B cell (primary cell): ENCODE data around the gene STIL. TPM values are rescaled to one million over a fixed set of nuclear protein-coding genes. Genes with fewer than 3 reads are reported as not detected.

ENCODE experiments used
- ATAC-seq: fragments of 200-7000 bp; cut with Tn5 transposase; one replicate; pipeline ENCODE4 v1.10.0; 2021; ENCODE audit warnings: low read depth, mild to moderate bottlenecking, moderate number of reproducible peaks, moderate library complexity
- CTCF ChIA-PET: fragments of 350-600 bp; sonication (Branson Sonifier 250); formaldehyde crosslinking; loops from one replicate; lab custom pipeline; 2021; ENCODE audit warnings: antibody characterized with exemption, inconsistent platforms; lab: Charles Lee
- POLR2A ChIA-PET: fragments of 350-600 bp; sonication (Branson Sonifier 250); formaldehyde crosslinking; loops from one replicate; lab custom pipeline; 2021; ENCODE audit warnings: antibody characterized with exemption; lab: Charles Lee
- DNase-seq: peaks from one replicate; pipeline ENCODE4 v3.0.0; 2013
- H2AFZ ChIP-seq: 2 replicates; pipeline ENCODE4 v1.6.1; 2012; ENCODE audit warnings: mild to moderate bottlenecking, low read depth, low read length; ENCODE audit not compliant: insufficient read depth, poor library complexity, severe bottlenecking
- H3K27ac ChIP-seq, 2 donors: 1 replicate in 1 of 2; 2 replicates in 1 of 2; pipeline ENCODE4 v1.5.1; 2012 to 2013; ENCODE audit warnings: low read length in 2 of 2, mild to moderate bottlenecking in 2 of 2, moderate library complexity in 1 of 2
- H3K27me3 ChIP-seq, 4 experiments: fragments of 200-600 bp in 1 of 4; sonication (generic) in 1 of 4; replicated peaks in 1 of 4; 1 replicate in 2 of 4; 2 replicates in 2 of 4; pipeline versions ENCODE4 v1.6.1 to v1.7.0; 2013 to 2016; ENCODE audit warnings: low read length in 3 of 4, mild to moderate bottlenecking in 2 of 4, mixed read lengths in 1 of 4, moderate library complexity in 1 of 4; ENCODE audit not compliant: insufficient read depth in 4 of 4, control insufficient read depth in 3 of 4; ENCODE audit errors: control extremely low read depth in 1 of 4
- H3K36me3 ChIP-seq, 2 experiments: replicated peaks in 1 of 2; 1 replicate in 1 of 2; 2 replicates in 1 of 2; pipeline versions ENCODE4 v1.6.1 to v1.7.1; 2013; ENCODE audit warnings: low read length in 1 of 2; ENCODE audit not compliant: insufficient read depth in 2 of 2, control insufficient read depth in 1 of 2; ENCODE audit errors: control extremely low read depth in 1 of 2, extremely low read depth in 1 of 2
- H3K4me1 ChIP-seq, 2 donors: fragments of 200-600 bp in 1 of 2; sonication (generic) in 1 of 2; 1 replicate in 1 of 2; 2 replicates in 1 of 2; pipeline versions ENCODE4 v1.5.1 to v1.6.1; 2013 to 2017; ENCODE audit warnings: low read length in 2 of 2; ENCODE audit not compliant: control insufficient read depth in 2 of 2, insufficient read depth in 2 of 2
- H3K4me2 ChIP-seq: replicated peaks from 2 replicates; pipeline ENCODE3; 2012; ENCODE audit warnings: mild to moderate bottlenecking, low read depth, low read length; ENCODE audit not compliant: poor library complexity, severe bottlenecking
- H3K4me3 ChIP-seq, 5 experiments: fragments of 200-600 bp in 1 of 5; sonication (generic) in 1 of 5; 1 replicate in 3 of 5; 2 replicates in 2 of 5; pipeline versions ENCODE4 v1.5.1 to v1.7.0; 2011 to 2016; ENCODE audit warnings: low read length in 4 of 5, mild to moderate bottlenecking in 4 of 5, low read depth in 2 of 5, control low read depth in 1 of 5, moderate library complexity in 1 of 5; ENCODE audit not compliant: insufficient read depth in 1 of 5; ENCODE audit errors: control extremely low read depth in 1 of 5, extremely low read depth in 1 of 5
- H3K79me2 ChIP-seq: fragments of 200-600 bp; sonication (generic); one replicate; pipeline ENCODE4 v1.6.0; 2016; ENCODE audit warnings: low read length; ENCODE audit not compliant: control insufficient read depth, insufficient read depth
- H3K9ac ChIP-seq: fragments of 200-600 bp; sonication (generic); 2 replicates; pipeline ENCODE4 v1.6.1; 2017; ENCODE audit warnings: mild to moderate bottlenecking, low read length, moderate library complexity
- H3K9me3 ChIP-seq, 3 donors: one replicate each; pipeline versions ENCODE4 v1.6.1 to v1.7.1; 2013; ENCODE audit warnings: low read length in 2 of 3; ENCODE audit not compliant: control insufficient read depth in 2 of 3, insufficient read depth in 1 of 3; ENCODE audit errors: control extremely low read depth in 1 of 3
- H4K20me1 ChIP-seq: 2 replicates; pipeline ENCODE4 v1.6.0; 2012; ENCODE audit warnings: mild to moderate bottlenecking, low read length; ENCODE audit not compliant: insufficient read depth, control insufficient read depth, poor library complexity, severe bottlenecking
- H3K27ac Mint-ChIP-seq: one replicate; pipeline ENCODE4 v1.8.0; 2021; ENCODE audit warnings: mixed read lengths
- H3K27me3 Mint-ChIP-seq: one replicate; pipeline ENCODE4 v1.8.0; 2021; ENCODE audit warnings: mixed read lengths
- H3K4me1 Mint-ChIP-seq: one replicate; pipeline ENCODE4 v1.8.0; 2021; ENCODE audit warnings: mixed read lengths
- H3K4me3 Mint-ChIP-seq: one replicate; pipeline ENCODE4 v1.8.0; 2021; ENCODE audit warnings: mixed read lengths
- H3K9me3 Mint-ChIP-seq: one replicate; pipeline ENCODE4 v1.8.0; 2022; ENCODE audit warnings: mixed read lengths; ENCODE audit not compliant: insufficient read depth
- CTCF ChIP-seq: fragments of 200-600 bp; IDR thresholded peaks from one replicate; pipeline ENCODE4 v1.8.0; 2022; ENCODE audit warnings: antibody characterized with exemption, mild to moderate bottlenecking
- EZH2 ChIP-seq: IDR thresholded peaks from 2 replicates; pipeline ENCODE4 v1.6.1; 2012; ENCODE audit warnings: borderline replicate concordance, low read depth, mild to moderate bottlenecking, moderate library complexity, low read length; ENCODE audit not compliant: insufficient read depth, poor library complexity, severe bottlenecking
- WGBS: methylation state at CpG from one replicate; pipeline ENCODE4 v1.1.5; 2013; ENCODE audit warnings: missing lambda C conversion rate; ENCODE audit not compliant: insufficient coverage; 5-methylcytosine and 5-hydroxymethylcytosine counted together
- intact Hi-C: fragments of 100-400 bp; cut with micrococcal nuclease; formaldehyde crosslinking; loops from one replicate; pipeline ENCODE4 v1.10.0; 2022
- polyA plus RNA-seq: library from polyadenylated mRNA; depleted of rRNA; stranded (reverse); fragments of >200 nt; gene quantifications from 2 replicates; pipeline ENCODE4 v1.2.3, GENCODE V29; 2012
- total RNA-seq, 2 donors: library from RNA; stranded (reverse); fragments of 120-200 nt in 1 of 2; gene quantifications; 1 replicate in 1 of 2; 2 replicates in 1 of 2; pipeline versions ENCODE4 v1.2.3 to v1.2.4, GENCODE V29; 2013 to 2022

Gene STIL
- total and polyA plus RNA-seq, 2 donors (not counting 1 experiment from before 2014, with no cell fraction given): 0.79 to 1.8 TPM

DNA sequence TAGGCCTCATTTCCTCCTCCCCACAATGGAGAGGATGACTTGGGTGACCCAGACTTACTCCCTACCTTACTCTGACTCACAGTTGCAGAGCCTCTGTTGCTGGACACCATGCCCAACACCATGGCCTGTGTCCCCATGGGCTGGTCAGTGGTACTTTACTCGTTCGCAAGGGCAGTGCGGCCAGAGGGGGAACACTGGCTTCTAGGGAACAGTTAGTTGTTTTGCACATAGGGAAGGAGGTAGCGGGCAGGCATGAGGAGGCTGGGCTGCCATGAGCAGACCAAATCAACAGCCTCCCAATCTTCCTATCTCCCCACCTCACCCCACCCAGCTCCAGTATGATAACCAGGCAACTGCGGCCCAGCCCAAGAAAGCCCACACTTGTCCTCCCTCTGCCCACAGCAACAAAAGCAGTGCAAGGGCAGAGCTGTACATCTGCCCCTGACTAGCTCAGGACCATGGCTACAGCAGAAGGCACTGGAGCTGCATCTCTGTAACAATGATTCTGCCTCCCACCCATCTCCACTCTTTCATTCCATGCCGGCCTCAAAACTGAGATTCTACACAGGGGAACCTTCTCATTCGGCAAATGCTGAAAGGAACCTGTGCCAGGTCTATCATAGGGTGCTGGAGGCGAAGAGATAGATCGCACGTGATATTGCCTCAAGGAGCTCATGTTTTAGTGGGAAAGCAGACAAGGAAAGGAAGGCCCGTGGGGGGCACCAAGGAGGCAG is 100.5 kb downstream of the STIL start:
- Histone ChIP-seq H4K20me1 (no peaks in the 10 kb centered on the region), H3K9me3 (no peaks in the 10 kb centered on the region), H3K27ac (no peak overlapping the region), H3K27me3 (peaks cover 0 to 4% (median 0%) of the 10 kb centered on the region in 4 experiments), H3K36me3 (no peaks in the 10 kb centered on the region), H3K4me1 (no peaks in the 10 kb centered on the region), H3K79me2 (no peaks in the 10 kb centered on the region), H3K4me2 (no peak overlapping the region), H2AFZ (no peak overlapping the region), H3K4me3 (no peak overlapping the region), H3K9ac (no peak overlapping the region)
- no peaks in the 10 kb centered on the region for H3K9me3 Mint-ChIP-seq
- peaks cover 16% of the 10 kb centered on the region for H3K27me3 Mint-ChIP-seq
- no peak for TF ChIP-seq EZH2
- no peak for TF ChIP-seq CTCF
- intact Hi-C loops: no loop called here
- POLR2A ChIA-PET: no interaction called here
- H3K4me3 Mint-ChIP-seq: no peak overlapping the region
- H3K27ac Mint-ChIP-seq: no peak overlapping the region
- CTCF ChIA-PET: no interaction called here
- 94% methylated on average over 6 of the region's 11 CpGs for WGBS
- ATAC-seq: no peak
- no peaks in the 10 kb centered on the region for H3K4me1 Mint-ChIP-seq
- no peak for DNase-seq

DNA sequence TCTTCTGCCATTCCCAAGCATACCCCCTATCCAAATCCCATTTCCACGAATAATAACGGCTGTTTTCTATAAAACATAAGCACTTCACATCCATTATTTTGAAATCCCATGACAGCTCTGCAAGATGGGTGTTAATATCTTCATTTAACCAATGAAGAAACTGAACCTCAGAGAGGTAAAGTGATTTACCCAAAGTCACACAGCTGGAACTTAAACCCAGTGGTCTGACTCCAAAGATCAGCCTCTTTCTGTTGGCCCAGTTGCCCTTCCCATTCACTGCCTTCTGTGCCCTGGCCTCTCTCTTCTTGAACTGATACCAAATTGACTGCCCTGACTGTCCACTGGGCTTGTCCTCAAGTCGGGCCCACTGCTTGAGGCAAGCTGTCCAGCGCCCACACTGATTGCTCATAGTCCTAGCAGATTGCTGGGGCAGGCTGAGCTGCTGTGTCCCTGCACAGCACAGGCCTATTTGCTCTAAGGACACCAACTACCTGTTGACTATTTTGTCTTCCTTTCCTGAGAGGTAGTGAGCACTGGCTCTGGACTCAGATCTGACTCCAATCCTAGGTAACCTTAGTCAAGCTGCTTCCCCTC is 101.2 kb downstream of the STIL start:
- H3K4me3 ChIP-seq: no peak overlapping the region
- TF ChIP-seq CTCF: no peak
- no peak for TF ChIP-seq EZH2
- Mint-ChIP-seq H3K4me1 (no peaks in the 10 kb centered on the region), H3K4me3 (no peak overlapping the region), H3K27ac (no peak overlapping the region), H3K27me3 (peaks cover 16% of the 10 kb centered on the region), H3K9me3 (no peaks in the 10 kb centered on the region)
- H3K36me3 ChIP-seq: no peaks in the 10 kb centered on the region
- peaks cover 0 to 5% (median 0%) of the 10 kb centered on the region in 4 experiments for H3K27me3 ChIP-seq
- H3K79me2 ChIP-seq: no peaks in the 10 kb centered on the region
- DNase-seq (no peak), ATAC-seq (no peak)
- 79% methylated on average over 2 of the region's 4 CpGs for WGBS
- no peaks in the 10 kb centered on the region for H3K9me3 ChIP-seq
- H3K9ac ChIP-seq: no peak overlapping the region
- no peak overlapping the region for H3K4me2 ChIP-seq
- ChIA-PET CTCF (interaction anchor here (1.8 kb wide), 1 partner anchor 20 kb away, joined by 5 read pairs; no protein-coding TSS in a partner anchor), POLR2A (no interaction called here)
- no peak overlapping the region for H2AFZ ChIP-seq
- no peaks in the 10 kb centered on the region for H4K20me1 ChIP-seq
- no peaks in the 10 kb centered on the region for H3K4me1 ChIP-seq
- H3K27ac ChIP-seq: no peak overlapping the region
- intact Hi-C loops: no loop called here
